Measurements from ENCODE around the gene FNIP2.

FNIP2 gene

DNA sequence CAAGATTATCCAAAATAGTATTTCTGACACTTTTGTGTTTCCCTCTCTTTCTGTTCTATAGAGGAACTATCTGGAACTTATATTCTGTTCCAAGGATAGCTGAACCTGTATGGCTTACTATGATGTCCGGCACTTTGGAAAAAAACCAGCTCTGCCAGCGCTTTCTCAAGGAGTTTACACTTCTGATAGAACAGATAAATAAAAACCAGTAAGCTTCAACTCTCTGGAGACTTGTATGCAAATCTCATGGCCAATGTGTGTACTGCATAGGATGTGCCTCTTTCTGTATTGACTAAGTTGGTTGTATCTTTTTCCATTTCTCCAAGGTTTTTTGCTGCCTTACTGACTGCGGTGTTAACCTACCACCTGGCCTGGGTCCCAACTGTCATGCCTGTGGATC lies 92.5 kb downstream of the FNIP2 start:
- Histone ChIP-seq H3K4me3 (ENCODE audit: low read depth in 1 of 2, low read length in 1 of 2) (no peak overlapping the region), H3K27ac (no peak overlapping the region), H3K36me3 (peaks cover 4% of the 10 kb centered on the region), H3K4me1 (ENCODE audit: control insufficient read depth in 1 of 2, insufficient read depth in 1 of 2, low read depth in 1 of 2, low read length in 1 of 2) (no peaks in the 10 kb centered on the region), H3K27me3 (no peaks in the 10 kb centered on the region), H3K9me3 (no peaks in the 10 kb centered on the region)
- TF ChIP-seq, protein P1, sequence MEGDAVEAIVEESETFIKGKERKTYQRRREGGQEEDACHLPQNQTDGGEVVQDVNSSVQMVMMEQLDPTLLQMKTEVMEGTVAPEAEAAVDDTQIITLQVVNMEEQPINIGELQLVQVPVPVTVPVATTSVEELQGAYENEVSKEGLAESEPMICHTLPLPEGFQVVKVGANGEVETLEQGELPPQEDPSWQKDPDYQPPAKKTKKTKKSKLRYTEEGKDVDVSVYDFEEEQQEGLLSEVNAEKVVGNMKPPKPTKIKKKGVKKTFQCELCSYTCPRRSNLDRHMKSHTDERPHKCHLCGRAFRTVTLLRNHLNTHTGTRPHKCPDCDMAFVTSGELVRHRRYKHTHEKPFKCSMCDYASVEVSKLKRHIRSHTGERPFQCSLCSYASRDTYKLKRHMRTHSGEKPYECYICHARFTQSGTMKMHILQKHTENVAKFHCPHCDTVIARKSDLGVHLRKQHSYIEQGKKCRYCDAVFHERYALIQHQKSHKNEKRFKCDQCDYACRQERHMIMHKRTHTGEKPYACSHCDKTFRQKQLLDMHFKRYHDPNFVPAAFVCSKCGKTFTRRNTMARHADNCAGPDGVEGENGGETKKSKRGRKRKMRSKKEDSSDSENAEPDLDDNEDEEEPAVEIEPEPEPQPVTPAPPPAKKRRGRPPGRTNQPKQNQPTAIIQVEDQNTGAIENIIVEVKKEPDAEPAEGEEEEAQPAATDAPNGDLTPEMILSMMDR (IDR thresholded peaks at IDR 0.05): no peak

DNA sequence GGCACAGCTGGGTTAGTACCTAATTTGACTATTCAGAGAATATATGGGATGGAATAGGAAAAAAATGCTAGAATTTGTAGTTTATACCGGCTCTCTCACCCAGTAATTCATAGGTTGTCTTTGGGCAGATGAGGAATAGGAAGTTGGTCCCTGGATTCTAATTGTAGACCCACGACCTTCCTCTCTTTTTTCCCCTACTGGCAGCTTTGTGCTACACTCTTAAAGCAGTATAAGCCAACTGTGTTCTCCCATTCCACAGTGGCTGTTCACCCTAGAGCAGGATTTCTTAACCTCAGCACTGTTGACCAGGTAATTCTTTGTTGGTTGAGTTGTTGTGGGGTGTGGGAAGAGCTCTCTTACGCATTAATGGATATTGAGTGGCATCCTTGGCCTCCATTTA lies 92.9 kb downstream of the FNIP2 start:
- H3K27ac ChIP-seq: no peak overlapping the region
- no peaks in the 10 kb centered on the region for H3K9me3 ChIP-seq
- TF ChIP-seq, protein P1 (IDR thresholded peaks at IDR 0.05): no peak

DNA sequence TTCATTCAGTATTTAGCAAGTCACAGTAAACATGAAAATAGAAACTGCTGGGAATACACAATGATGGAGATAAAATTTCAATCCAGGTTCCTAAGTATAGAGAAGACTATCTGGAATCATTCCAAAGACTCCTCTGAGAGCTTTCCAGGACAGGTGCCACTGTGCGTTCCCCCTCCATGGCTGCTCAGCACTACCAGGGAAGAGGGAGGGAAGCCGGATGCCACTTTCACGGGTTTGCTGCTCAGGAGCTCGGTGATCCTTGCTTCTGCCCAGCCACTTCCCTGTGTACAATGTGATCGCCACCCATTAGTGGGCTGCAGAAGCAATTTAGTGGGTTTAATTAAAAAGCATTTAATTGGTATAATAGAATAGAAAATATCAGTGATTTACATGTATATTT lies 94.5 kb downstream of the FNIP2 start:
- Histone ChIP-seq H3K27me3 (no peaks in the 10 kb centered on the region), H3K9me3 (no peaks in the 10 kb centered on the region), H3K36me3 (peaks cover 4% of the 10 kb centered on the region), H3K4me1 (ENCODE audit: control insufficient read depth in 1 of 2, insufficient read depth in 1 of 2, low read depth in 1 of 2, low read length in 1 of 2) (no peaks in the 10 kb centered on the region), H3K27ac (no peak overlapping the region), H3K4me3 (ENCODE audit: low read depth in 1 of 2, low read length in 1 of 2) (no peak overlapping the region)
- TF ChIP-seq, protein P1 (IDR thresholded peaks at IDR 0.05): no peak

More for the DNA sequence above, 92.9 kb downstream of the FNIP2 start:
- Histone ChIP-seq H3K27me3 (no peaks in the 10 kb centered on the region), H3K4me1 (ENCODE audit: control insufficient read depth in 1 of 2, insufficient read depth in 1 of 2, low read depth in 1 of 2, low read length in 1 of 2) (no peaks in the 10 kb centered on the region), H3K36me3 (peaks cover 4% of the 10 kb centered on the region), H3K4me3 (ENCODE audit: low read depth in 1 of 2, low read length in 1 of 2) (no peak overlapping the region)

DNA sequence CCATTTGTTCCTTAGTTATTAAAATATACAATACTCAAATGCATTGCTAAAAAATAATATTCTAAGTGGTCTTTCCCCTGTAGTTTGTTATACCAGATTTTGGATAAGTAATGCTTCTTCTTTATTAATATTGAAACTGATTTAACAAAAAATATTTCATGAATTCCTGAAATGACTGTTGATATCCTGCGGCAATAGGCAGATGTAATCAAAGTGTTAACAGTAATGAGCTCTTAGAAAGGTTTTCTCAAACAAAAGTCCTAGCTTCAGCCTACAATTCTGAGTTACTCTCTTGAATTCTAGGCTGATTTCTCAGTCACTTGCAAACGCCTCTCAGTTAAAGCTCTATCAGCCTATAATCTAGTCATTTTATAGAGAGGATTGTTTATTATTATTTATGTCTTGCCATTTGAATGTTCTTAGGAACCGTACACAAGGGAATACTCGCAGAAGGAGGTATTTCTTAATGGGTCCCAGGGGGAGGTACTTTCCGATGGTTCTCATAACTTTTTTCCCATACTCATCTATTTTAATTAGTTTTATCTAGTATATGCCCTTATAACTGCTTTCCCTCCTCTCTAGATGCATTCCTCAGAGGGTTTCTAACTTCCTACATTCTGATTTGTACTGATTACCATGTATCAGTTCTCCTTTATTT lies 96.8 kb downstream of the FNIP2 start:
- TF ChIP-seq, protein P1 (IDR thresholded peaks at IDR 0.05): no peak
- no peak overlapping the region for H3K4me3 ChIP-seq (ENCODE audit: low read depth in 1 of 2, low read length in 1 of 2)
- no peaks in the 10 kb centered on the region for H3K9me3 ChIP-seq
- no peaks in the 10 kb centered on the region for H3K27me3 ChIP-seq
- no peak overlapping the region for H3K27ac ChIP-seq
- peaks cover 5% of the 10 kb centered on the region for H3K36me3 ChIP-seq
- H3K4me1 ChIP-seq (ENCODE audit: control insufficient read depth in 1 of 2, insufficient read depth in 1 of 2, low read depth in 1 of 2, low read length in 1 of 2): no peaks in the 10 kb centered on the region

DNA sequence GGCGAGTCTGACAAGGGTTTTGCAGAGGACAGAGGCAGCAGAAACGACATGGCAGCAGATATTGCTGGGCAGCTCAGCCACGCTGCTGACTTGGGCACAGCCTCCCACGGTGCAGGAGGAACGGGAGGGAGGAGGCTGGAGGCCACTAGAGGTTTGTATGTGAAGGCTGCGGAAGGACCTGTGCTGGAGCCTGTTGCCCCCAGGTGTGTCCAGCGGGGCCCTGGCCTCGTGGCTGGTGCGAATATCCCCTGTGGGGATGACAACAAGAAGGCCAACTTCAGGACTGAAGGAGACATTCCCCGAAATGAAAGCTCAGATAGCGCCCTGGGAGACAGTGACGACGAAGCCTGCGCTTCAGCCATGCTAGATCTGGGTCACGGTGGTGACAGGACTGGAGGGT lies 100.2 kb downstream of the FNIP2 start:
- Histone ChIP-seq H3K9me3 (no peaks in the 10 kb centered on the region), H3K27ac (no peak overlapping the region), H3K27me3 (no peaks in the 10 kb centered on the region), H3K36me3 (peaks cover 5% of the 10 kb centered on the region), H3K4me1 (ENCODE audit: control insufficient read depth in 1 of 2, insufficient read depth in 1 of 2, low read depth in 1 of 2, low read length in 1 of 2) (no peaks in the 10 kb centered on the region), H3K4me3 (ENCODE audit: low read depth in 1 of 2, low read length in 1 of 2) (no peak overlapping the region)
- TF ChIP-seq, protein P1 (IDR thresholded peaks at IDR 0.05): no peak

Data from neutrophil (primary cell).